ENCODE measurements around the gene RMDN3.

Gene RMDN3

GRCh38 chr15:40744815-40745152, 10.3 kb downstream of the RMDN3 start:
- Histone ChIP-seq H3K36me3 (ENCODE audit: control insufficient read depth, low read length) (peaks cover 79% of the 10 kb centered on the region), H3K4me3 (ENCODE audit: low read length) (no peak overlapping the region), H3K27me3 (ENCODE audit: control insufficient read depth, low read length) (no peaks in the 10 kb centered on the region), H3K27ac (ENCODE audit: low read depth, low read length) (no peak overlapping the region), H3K9me2 (replicated peaks; ENCODE audit: control insufficient read depth, low read length) (no peaks in the 10 kb centered on the region), H4K20me1 (ENCODE audit: control insufficient read depth, insufficient read depth, low read depth, low read length) (no peaks in the 10 kb centered on the region), H3K4me1 (ENCODE audit: control insufficient read depth, low read length) (no peaks in the 10 kb centered on the region), H3K4me2 (ENCODE audit: low read length) (no peak overlapping the region), H3F3A (ENCODE audit: control insufficient read depth, insufficient read depth) (peaks cover 3% of the 10 kb centered on the region; the same call in 1 of the 2 replicates), H3K79me2 (ENCODE audit: control insufficient read depth, low read length) (peaks cover 10% of the 10 kb centered on the region; the same call in 1 of the 2 replicates), H3K9me3 (ENCODE audit: control insufficient read depth, insufficient read depth, low read length) (no peaks in the 10 kb centered on the region)
- TF ChIP-seq CTCF (IDR thresholded peaks at IDR 0.05; ENCODE audit: low read depth, low read length, poor library complexity, severe bottlenecking) (no peak), EZH2phosphoT487 (IDR thresholded peaks at IDR 0.05; ENCODE audit: borderline replicate concordance, low read length) (no peak)

DNA sequence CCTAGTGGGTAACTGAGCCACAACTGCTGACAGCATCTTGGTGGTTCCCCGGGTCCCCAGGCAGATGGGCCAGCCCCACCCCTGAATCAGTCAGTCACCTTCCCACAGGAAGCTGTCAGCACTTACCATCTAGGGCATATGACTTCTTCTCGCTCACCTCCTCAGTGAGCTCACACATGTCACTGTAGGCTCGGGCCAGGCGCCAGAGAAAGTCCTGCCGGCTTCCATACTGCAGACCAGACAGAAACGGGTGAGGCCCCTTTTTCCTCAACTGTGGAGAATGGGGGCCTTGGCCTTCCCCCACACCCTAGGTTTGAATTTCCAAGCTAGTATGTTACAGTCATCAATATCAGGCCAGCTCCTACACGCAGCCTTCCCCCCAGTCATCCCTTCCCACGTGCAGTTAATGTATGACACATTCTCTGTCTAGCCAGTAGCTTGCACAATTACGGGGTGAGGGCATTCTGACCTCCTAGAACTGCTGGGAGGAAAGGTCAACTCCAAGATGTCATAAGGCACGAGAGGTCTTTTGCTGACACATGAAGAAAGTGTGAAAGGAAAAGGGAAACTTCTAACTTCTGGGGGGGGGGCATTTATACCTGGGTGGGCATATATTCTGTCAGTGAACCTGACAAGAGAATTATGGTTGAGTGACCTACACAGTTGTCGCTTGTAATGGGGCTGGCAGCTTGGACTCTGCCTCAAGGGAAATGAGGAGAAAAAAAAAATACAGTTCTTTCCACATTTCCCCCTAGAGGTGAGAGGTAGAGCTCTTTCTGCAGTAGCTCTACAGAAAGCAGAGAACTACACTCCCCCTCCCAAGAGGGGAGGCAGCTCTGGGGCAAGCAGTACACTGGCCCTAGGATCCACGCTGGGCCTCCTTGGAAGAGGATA, 10.9 kb downstream of the RMDN3 start:
- TF ChIP-seq CTCF (IDR thresholded peaks at IDR 0.05; ENCODE audit: low read depth, low read length, poor library complexity, severe bottlenecking) = peak; percentile 23
- no peak for TF ChIP-seq EZH2phosphoT487 (IDR thresholded peaks at IDR 0.05; ENCODE audit: borderline replicate concordance, low read length)
- Histone ChIP-seq H3K9me3 (ENCODE audit: control insufficient read depth, insufficient read depth, low read length) (no peaks in the 10 kb centered on the region), H3F3A (ENCODE audit: control insufficient read depth, insufficient read depth) (peaks cover 3% of the 10 kb centered on the region; the same call in 1 of the 2 replicates), H3K79me2 (ENCODE audit: control insufficient read depth, low read length) (peaks cover 6% of the 10 kb centered on the region; the same call in 1 of the 2 replicates), H4K20me1 (ENCODE audit: control insufficient read depth, insufficient read depth, low read depth, low read length) (no peaks in the 10 kb centered on the region), H3K4me3 (ENCODE audit: low read length) (no peak overlapping the region), H3K27me3 (ENCODE audit: control insufficient read depth, low read length) (no peaks in the 10 kb centered on the region), H3K4me2 (ENCODE audit: low read length) (no peak overlapping the region), H3K9me2 (replicated peaks; ENCODE audit: control insufficient read depth, low read length) (no peaks in the 10 kb centered on the region), H3K36me3 (ENCODE audit: control insufficient read depth, low read length) (peaks cover 79% of the 10 kb centered on the region), H3K27ac (ENCODE audit: low read depth, low read length) (no peak overlapping the region), H3K4me1 (ENCODE audit: control insufficient read depth, low read length) (no peaks in the 10 kb centered on the region)

DNA sequence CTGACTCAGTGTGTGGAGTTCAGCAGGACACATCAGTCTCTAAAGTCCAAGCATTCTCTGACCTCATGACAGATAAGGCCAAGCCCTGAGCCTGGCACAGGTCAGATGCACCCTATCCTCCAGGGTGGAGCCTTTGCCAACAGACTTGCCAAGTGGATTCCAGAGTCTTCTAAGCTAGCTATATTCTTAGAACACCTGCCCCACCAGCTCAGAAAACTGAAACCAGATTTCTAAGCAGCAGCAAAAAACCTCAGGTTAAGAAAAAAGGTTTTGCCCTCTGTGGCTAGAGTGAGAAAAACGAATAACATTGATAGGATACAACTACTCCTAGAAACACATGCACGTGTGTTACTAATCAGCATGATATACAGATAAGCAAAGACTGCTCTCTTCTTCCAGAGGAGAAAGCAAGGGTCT, 11.6 kb downstream of the RMDN3 start:
- Histone ChIP-seq H4K20me1 (ENCODE audit: control insufficient read depth, insufficient read depth, low read depth, low read length) (no peaks in the 10 kb centered on the region), H3K27me3 (ENCODE audit: control insufficient read depth, low read length) (no peaks in the 10 kb centered on the region), H3K9me3 (ENCODE audit: control insufficient read depth, insufficient read depth, low read length) (no peaks in the 10 kb centered on the region), H3K36me3 (ENCODE audit: control insufficient read depth, low read length) (peaks cover 82% of the 10 kb centered on the region), H3K9me2 (replicated peaks; ENCODE audit: control insufficient read depth, low read length) (no peaks in the 10 kb centered on the region), H3F3A (ENCODE audit: control insufficient read depth, insufficient read depth) (peaks cover 3% of the 10 kb centered on the region; the same call in 1 of the 2 replicates), H3K79me2 (ENCODE audit: control insufficient read depth, low read length) (0 out of 2 replicates have a peak, but pooled peaks cover 6% of the 10 kb centered on the region), H3K4me2 (ENCODE audit: low read length) (no peak overlapping the region), H3K4me3 (ENCODE audit: low read length) (no peak overlapping the region), H3K27ac (ENCODE audit: low read depth, low read length) (no peak overlapping the region), H3K4me1 (ENCODE audit: control insufficient read depth, low read length) (no peaks in the 10 kb centered on the region)
- TF ChIP-seq CTCF (IDR thresholded peaks at IDR 0.05; ENCODE audit: low read depth, low read length, poor library complexity, severe bottlenecking) (no peak), EZH2phosphoT487 (IDR thresholded peaks at IDR 0.05; ENCODE audit: borderline replicate concordance, low read length) (no peak)
